ENCODE results near the gene BAHCC1.

BAHCC1 gene

DNA sequence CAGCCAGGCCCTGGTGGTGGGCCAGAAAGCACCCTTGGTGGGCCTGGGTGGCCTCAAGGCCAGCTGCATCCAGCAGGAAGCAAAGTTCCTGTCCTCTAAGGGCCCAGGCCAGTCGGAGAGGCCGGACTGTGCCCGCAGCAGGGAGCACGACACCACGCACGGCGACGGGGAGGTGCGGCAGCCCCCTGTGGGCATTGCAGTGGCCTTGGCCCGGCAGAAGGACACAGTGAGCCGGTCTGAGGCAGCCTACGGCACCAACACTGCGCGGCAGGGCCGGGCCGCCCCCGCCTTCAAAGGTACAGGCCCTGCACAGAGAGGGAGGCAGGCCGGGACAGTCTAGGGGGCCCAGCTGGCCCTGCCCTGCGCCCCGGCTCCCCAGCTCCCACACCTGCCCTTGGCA lies 48.0 kb downstream of the BAHCC1 start:
- DNase-seq (ENCODE audit: low spot score): no peak

- no peak for DNase-seq (ENCODE audit: low spot score)
Observed at GRCh38 chr17:81444610-81445339, 49.5 kb downstream of the BAHCC1 start.

DNA sequence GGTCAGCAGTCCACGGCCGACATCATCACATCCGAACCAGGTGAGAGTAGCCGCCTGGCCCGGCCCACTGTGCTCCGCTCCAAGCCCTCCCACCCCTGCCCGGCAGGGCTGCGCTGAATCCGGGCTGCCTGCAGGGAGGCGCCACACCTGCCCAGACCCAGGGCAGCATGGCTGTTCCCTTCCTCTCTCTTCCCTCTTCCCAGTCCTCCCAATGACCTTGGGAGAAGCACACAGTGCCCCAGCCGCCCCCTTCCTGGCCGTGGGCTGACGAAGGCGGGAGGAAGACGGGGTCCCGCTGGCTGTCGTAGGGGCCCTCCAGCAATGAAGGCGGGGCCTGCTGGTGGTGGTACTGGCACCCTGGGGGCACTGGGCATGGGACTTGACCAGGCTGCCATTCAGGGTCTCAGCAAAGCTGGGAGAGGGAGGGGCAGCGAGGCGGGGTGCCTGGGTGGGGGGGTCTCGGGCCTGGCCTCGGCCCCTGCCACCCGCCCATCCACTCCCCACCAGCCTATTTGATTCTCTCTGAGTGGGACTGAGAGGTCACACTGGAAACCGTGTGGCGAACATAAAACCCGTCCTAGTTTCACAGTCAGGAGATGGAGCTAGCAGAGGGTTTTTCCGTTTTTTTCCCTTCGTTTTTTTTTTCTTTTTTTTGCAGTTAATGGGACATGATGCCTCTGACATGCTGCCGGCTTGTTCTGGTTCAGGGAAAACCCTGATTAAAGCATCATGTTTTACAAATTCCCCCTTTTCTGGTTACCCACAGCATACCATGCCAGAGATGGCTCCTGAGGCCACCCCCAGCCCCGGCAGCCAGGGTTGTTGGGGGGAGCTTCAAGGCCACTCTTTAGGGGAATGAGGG lies 50.6 kb downstream of the BAHCC1 start:
- no peak for DNase-seq (ENCODE audit: low spot score)

- no peak for DNase-seq (ENCODE audit: low spot score)
Observed at GRCh38 chr17:81447331-81447933, 52.2 kb downstream of the BAHCC1 start.

- DNase-seq (ENCODE audit: low spot score): no peak
Observed at GRCh38 chr17:81448442-81448841, 53.2 kb downstream of the BAHCC1 start.

GRCh38 chr17:81448950-81449349 lies 53.7 kb downstream of the BAHCC1 start:
- no peak for DNase-seq (ENCODE audit: low spot score)

DNA sequence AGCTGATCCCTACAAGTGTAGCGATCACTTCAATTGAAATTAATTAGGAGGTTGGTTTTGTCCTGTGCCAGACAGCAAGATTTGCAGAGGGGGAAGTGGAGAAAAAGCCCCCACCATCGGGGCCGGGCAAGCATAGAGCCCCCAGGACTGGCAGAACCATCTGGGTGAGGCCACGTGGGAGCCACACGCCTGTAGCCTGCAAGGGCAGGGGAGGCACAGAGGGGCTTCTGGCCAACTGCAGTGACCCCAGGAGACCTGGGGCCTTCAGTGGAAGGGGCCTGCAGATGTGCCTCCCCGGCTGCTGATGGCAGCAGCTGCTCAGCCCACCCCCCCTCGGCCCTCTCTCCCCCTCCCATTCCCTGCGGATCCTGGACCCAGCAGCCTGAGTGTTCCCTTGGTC lies 54.1 kb downstream of the BAHCC1 start:
- DNase-seq (ENCODE audit: low spot score): no peak

DNA sequence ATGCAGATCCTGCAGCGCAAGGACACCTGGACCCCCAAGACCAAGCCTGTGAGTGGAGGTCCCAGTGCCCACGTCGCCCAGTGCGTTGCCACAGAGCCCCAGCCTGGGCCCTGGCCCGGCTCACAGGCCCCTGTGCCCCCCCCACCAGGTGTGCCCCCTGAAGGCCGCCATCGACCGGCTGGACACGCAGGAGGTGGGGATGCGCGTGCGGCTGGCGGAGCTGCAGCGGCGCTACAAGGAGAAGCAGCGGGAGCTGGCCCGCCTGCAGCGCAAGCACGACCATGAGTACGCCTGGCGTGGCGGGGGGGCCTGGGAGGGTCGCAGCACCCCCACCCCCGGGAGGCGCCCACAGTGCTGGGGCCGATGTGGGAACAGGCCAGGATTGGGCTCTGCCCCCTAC lies 56.6 kb downstream of the BAHCC1 start:
- DNase-seq (ENCODE audit: low spot score): no peak

- no peak for DNase-seq (ENCODE audit: low spot score)
Observed at GRCh38 chr17:81452551-81452950, 57.3 kb downstream of the BAHCC1 start.

- no peak for DNase-seq (ENCODE audit: low spot score)
Observed at GRCh38 chr17:81453076-81453475, 57.8 kb downstream of the BAHCC1 start.

GRCh38 chr17:81453712-81454111 lies 58.5 kb downstream of the BAHCC1 start:
- no peak for DNase-seq (ENCODE audit: low spot score)

- no peak for DNase-seq (ENCODE audit: low spot score)
Observed at GRCh38 chr17:81454473-81454872, 59.2 kb downstream of the BAHCC1 start.

DNA sequence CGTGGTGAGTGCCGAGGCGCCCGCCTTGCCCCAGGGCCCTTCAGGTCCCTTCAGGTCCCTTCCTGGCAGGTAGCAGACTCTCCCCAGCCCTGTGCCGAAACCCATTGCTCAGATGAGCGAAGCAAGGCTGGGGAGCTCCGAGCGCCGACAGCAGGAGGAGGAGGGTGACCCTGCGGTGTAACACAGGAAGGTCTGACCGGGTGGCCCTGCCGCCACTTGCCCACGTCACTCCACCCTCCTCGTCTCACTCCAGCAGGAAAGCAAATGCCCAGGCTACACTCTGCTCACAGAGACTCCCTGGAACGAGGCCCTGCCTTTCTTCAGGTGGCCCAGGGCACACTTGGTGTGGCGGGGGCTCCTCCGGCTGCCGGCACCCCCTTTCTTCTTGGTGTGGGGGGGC lies 60.1 kb downstream of the BAHCC1 start:
- no peak for DNase-seq (ENCODE audit: low spot score)

- no peak for DNase-seq (ENCODE audit: low spot score)
Observed at GRCh38 chr17:81456091-81456490, 60.8 kb downstream of the BAHCC1 start.

- no peak for DNase-seq (ENCODE audit: low spot score)
Observed at GRCh38 chr17:81456798-81457197, 61.5 kb downstream of the BAHCC1 start.

GRCh38 chr17:81457401-81457800 lies 62.1 kb downstream of the BAHCC1 start:
- DNase-seq (ENCODE audit: low spot score): no peak

DNA sequence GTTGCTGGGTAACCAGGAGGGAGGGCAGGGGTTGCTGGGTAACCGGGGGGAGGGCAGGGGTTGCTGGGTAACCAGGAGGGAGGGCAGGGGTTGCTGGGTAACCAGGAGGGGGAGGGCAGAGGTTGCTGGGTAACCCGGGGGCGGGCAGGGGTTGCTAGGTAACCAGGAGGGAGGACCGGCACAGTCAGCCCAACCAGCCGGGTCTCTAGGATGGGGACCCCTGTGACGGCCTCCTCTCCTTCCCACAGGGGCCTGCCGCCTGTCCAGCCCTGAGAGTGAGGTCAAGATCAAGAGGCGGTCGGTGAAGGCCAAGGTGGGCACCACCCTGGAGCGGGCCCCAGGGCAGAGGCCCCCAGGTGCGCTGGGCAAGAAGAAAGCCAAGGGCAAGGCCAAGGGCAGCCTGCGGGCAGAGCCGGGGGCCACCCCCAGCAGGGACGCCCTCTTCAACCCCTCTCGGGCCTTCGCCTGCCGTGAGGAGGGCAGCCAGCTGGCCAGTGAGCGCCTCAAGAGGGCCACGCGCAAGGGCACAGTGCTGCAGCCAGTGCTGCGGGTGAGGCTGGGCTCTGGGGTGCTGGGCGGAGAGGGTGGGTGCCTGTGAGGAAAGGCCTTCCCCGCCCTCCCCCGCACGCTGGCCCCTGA lies 62.8 kb downstream of the BAHCC1 start:
- DNase-seq (ENCODE audit: low spot score): no peak

DNA sequence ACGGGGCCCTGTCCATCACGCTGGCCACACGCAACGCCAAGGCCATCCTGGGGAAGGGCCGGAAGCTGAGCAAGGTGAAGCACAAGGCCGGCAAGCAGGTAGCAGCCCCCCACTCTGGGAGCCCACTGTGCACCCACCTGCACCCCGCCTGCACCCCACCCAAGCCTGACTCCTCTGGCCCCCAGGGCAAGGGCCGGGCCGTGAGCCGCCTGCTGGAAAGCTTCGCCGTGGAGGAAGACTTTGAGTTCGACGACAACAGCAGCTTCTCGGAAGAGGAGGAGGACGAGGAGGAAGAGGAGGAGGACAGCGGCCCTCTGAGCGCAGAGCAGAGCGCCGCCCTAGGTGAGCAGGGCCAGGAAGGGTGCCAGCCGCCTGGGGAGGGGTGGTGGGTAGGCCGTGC lies 63.4 kb downstream of the BAHCC1 start:
- no peak for DNase-seq (ENCODE audit: low spot score)

DNA sequence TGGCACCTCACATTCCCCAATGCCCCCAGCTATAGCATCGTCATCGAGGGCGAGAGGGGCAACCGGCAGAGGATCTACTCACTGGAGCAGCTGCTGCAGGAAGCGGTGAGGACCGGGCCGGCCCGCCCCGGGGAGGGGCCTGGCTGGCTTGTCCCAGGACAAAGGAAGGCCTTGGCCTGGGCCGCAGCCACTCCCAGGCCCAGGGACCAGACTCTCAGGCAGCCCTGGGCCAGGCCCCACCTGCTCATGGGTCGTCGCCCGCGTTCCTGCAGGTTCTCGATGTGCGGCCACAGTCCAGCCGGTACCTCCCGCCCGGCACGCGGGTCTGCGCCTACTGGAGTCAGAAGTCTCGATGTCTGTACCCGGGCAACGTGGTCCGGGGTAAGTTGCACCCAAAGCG lies 64.0 kb downstream of the BAHCC1 start:
- DNase-seq (ENCODE audit: low spot score): no peak

DNA sequence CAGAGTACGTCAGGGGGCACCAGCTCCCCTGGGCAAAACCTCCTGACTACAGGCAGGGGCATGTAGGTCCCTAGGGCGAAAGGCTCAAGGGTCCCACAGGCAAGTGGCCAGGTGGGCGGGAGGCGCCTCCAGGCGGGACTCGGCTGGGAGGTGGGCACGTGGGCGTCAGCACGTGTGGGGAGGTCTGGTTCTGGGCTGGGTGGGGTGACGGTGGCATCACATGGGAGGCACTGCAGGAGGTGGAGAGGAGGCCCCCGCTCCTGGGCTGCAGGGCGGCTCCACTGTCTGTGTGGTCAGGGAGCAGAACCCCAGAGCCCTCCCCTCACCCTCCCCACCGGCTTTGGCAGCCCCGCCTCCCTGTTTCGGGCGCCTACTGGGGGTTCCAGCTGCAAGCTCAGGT lies 64.6 kb downstream of the BAHCC1 start:
- no peak for DNase-seq (ENCODE audit: low spot score)

GRCh38 chr17:81460856-81461460 lies 65.7 kb downstream of the BAHCC1 start:
- no peak for DNase-seq (ENCODE audit: low spot score)
